HG03045 (cell line): Measurements from ENCODE around the gene ARHGEF9.
"Not testable (repeated sequence)": the region's sequence is repeated elsewhere in the genome, so short reads cannot be mapped to it uniquely, and the experiment has no call there.

Experiments used
- ATAC-seq: cut with Tn5 transposase; IDR thresholded peaks from one replicate; pipeline ENCODE4 v1.9.1; 2021; ENCODE audit warnings: mild to moderate bottlenecking, moderate library complexity; ENCODE audit not compliant: unreplicated experiment

ARHGEF9 gene

GRCh38 chrX:63664741-63665140 lies 120.3 kb downstream of the ARHGEF9 start:
- no peak for ATAC-seq

GRCh38 chrX:63664083-63664482 lies 120.9 kb downstream of the ARHGEF9 start:
- no peak for ATAC-seq

GRCh38 chrX:63661676-63662075 lies 123.3 kb downstream of the ARHGEF9 start:
- ATAC-seq = no peak

- no peak for ATAC-seq
Measured at GRCh38 chrX:63658920-63659319, 126.1 kb downstream of the ARHGEF9 start.

- no peak for ATAC-seq
Measured at GRCh38 chrX:63657821-63658220, 127.2 kb downstream of the ARHGEF9 start.

- ATAC-seq = no peak
Measured at GRCh38 chrX:63656871-63657580, 128.0 kb downstream of the ARHGEF9 start.

- ATAC-seq = no peak
Measured at GRCh38 chrX:63652086-63652765, 132.8 kb downstream of the ARHGEF9 start.

- not testable (repeated sequence) for ATAC-seq
Measured at GRCh38 chrX:63645748-63646147, 139.3 kb downstream of the ARHGEF9 start.

- ATAC-seq = no peak
Measured at GRCh38 chrX:63635750-63636149, 149.3 kb downstream of the ARHGEF9 start.

GRCh38 chrX:63613531-63614028 lies 171.4 kb downstream of the ARHGEF9 start:
- no peak for ATAC-seq

- ATAC-seq = no peak
Measured at GRCh38 chrX:63585936-63586335, 199.1 kb downstream of the ARHGEF9 start.
